Suppressor macrophage (primary cell): ENCODE results near the gene SLC22A31.
"Not testable (repeated sequence)": the region's sequence is repeated elsewhere in the genome, so short reads cannot be mapped to it uniquely, and the experiment has no call there.

Experiments used
- DNase-seq, 4 experiments: peaks; one replicate each; pipeline ENCODE4 v3.0.0-alpha.2; 2020 to 2022

SLC22A31 gene

GRCh38 chr16:89178453-89179147 lies 21.7 kb downstream of the SLC22A31 start:
- DNase-seq: no peak

GRCh38 chr16:89177501-89177900 lies 22.8 kb downstream of the SLC22A31 start:
- DNase-seq: no peak

GRCh38 chr16:89176717-89177116 lies 23.6 kb downstream of the SLC22A31 start:
- DNase-seq: no peak

GRCh38 chr16:89176147-89176690 lies 24.1 kb downstream of the SLC22A31 start:
- DNase-seq: no peak

GRCh38 chr16:89175280-89176146 lies 24.8 kb downstream of the SLC22A31 start:
- no peak for DNase-seq

- no peak for DNase-seq
These were observed 25.5 kb downstream of the SLC22A31 start for GRCh38 chr16:89174877-89175276.

- peak in 1 of 4 experiments; percentile 15 for DNase-seq
These were observed 26.1 kb downstream of the SLC22A31 start for GRCh38 chr16:89174055-89174827.

- no peak for DNase-seq
These were observed 27.0 kb downstream of the SLC22A31 start for GRCh38 chr16:89173174-89173921.

GRCh38 chr16:89172528-89173173 lies 27.7 kb downstream of the SLC22A31 start:
- no peak for DNase-seq

GRCh38 chr16:89172171-89172527 lies 28.2 kb downstream of the SLC22A31 start:
- DNase-seq: no peak

GRCh38 chr16:89171216-89172170 lies 28.8 kb downstream of the SLC22A31 start, which contains the start of gene CDH15:
Gene CDH15 (plus strand): TSS chr16:89171748. CDS start chr16:89171832, 84 bp downstream.
- DNase-seq: peak; percentile 88 to 95 (median 92)

- peak in 1 of 4 experiments; percentile 7 for DNase-seq
These were observed 29.8 kb downstream of the SLC22A31 start for GRCh38 chr16:89170346-89171215.

GRCh38 chr16:89169778-89170177 lies 30.6 kb downstream of the SLC22A31 start:
- DNase-seq: no peak

GRCh38 chr16:89168381-89169189 lies 31.8 kb downstream of the SLC22A31 start:
- DNase-seq: no peak

- DNase-seq: peak; percentile 89 to 95 (median 94)
These were observed 32.9 kb downstream of the SLC22A31 start for GRCh38 chr16:89167425-89167941.

- DNase-seq: no peak
These were observed 33.5 kb downstream of the SLC22A31 start for GRCh38 chr16:89166696-89167424.

- DNase-seq: not testable (repeated sequence)
These were observed 34.7 kb downstream of the SLC22A31 start for GRCh38 chr16:89165681-89165979.
